A673 (cell line): ENCODE measurements around the gene ADARB2. TPM values are rescaled to one million over a fixed set of nuclear protein-coding genes. Genes with fewer than 3 reads are reported as not detected.

ENCODE experiments used
- BruUV-seq: library from RNA; stranded (reverse); fragments of 400-500 nt; replicated peaks from 2 replicates; lab custom pipeline; 2021; lab: Mats Ljungman, UMichigan
- CTCF ChIA-PET: fragments of 300-600 bp; sonication (Branson Sonifier 250); formaldehyde crosslinking; loops from one replicate; lab custom pipeline; 2022; ENCODE audit warnings: antibody characterized with exemption; lab: Charles Lee
- POLR2A ChIA-PET: fragments of 300-600 bp; sonication (Branson Sonifier 250); formaldehyde crosslinking; loops from one replicate; lab custom pipeline; 2022; ENCODE audit warnings: antibody characterized with exemption; ENCODE audit not compliant: low non-redundant PET; lab: Charles Lee
- DNase-seq: peaks from one replicate; pipeline ENCODE4 v3.0.0-alpha.2; 2015; ENCODE audit warnings: low spot score
- H3K27ac ChIP-seq: fragments of 200-600 bp; sonication (generic); 2 replicates; pipeline ENCODE4 v1.5.1; 2016; ENCODE audit warnings: mixed run types, low read depth, mild to moderate bottlenecking, mixed read lengths, antibody characterized with exemption, low read length; ENCODE audit not compliant: poor library complexity, severe bottlenecking
- H3K27me3 ChIP-seq: fragments of 200-600 bp; sonication (generic); replicated peaks from 2 replicates; pipeline ENCODE4 v1.6.1; 2017; ENCODE audit warnings: mixed run types, low read depth, mild to moderate bottlenecking, mixed read lengths, antibody characterized with exemption, low read length; ENCODE audit not compliant: insufficient read depth, poor library complexity
- H3K36me3 ChIP-seq: fragments of 200-600 bp; sonication (generic); 2 replicates; pipeline ENCODE4 v1.6.1; 2016; ENCODE audit warnings: mixed run types, mild to moderate bottlenecking, mixed read lengths, antibody characterized with exemption, low read length; ENCODE audit not compliant: insufficient read depth, poor library complexity, severe bottlenecking
- H3K4me1 ChIP-seq: fragments of 200-600 bp; sonication (generic); 2 replicates; pipeline ENCODE4 v1.6.1; 2017; ENCODE audit warnings: mixed run types, mild to moderate bottlenecking, mixed read lengths, antibody characterized with exemption, low read length; ENCODE audit not compliant: insufficient read depth, poor library complexity, severe bottlenecking
- H3K4me3 ChIP-seq: fragments of 200-600 bp; sonication (generic); 2 replicates; pipeline ENCODE4 v1.5.1; 2016; ENCODE audit warnings: low read depth, mixed run types, mild to moderate bottlenecking, mixed read lengths, low read length; ENCODE audit not compliant: poor library complexity, severe bottlenecking
- H3K9me3 ChIP-seq: fragments of 200-600 bp; sonication (generic); 2 replicates; pipeline ENCODE4 v1.6.1; 2016; ENCODE audit warnings: mixed run types, low read depth, mild to moderate bottlenecking, mixed read lengths, antibody characterized with exemption, low read length; ENCODE audit not compliant: poor library complexity, severe bottlenecking
- CTCF ChIP-seq: fragments of 300-800, 200-600 bp; sonication (generic); conservative IDR thresholded peaks from 2 replicates; pipeline ENCODE4 v1.5.1; 2017; ENCODE audit warnings: low read depth, mild to moderate bottlenecking, antibody characterized with exemption, low read length, moderate library complexity, mixed read lengths
- EZH2 ChIP-seq: fragments of 200-600 bp; sonication (generic); IDR thresholded peaks from 2 replicates; pipeline ENCODE4 v1.6.1; 2017; ENCODE audit warnings: borderline replicate concordance, low read depth, mild to moderate bottlenecking, mixed read lengths, antibody characterized with exemption, low read length; ENCODE audit not compliant: poor library complexity, severe bottlenecking
- intact Hi-C: fragments of 100-400 bp; cut with micrococcal nuclease; formaldehyde crosslinking; loops from one replicate; pipeline ENCODE4 v1.10.0; 2022; ENCODE audit not compliant: unreplicated experiment
- total RNA-seq: library from RNA; stranded (reverse); gene quantifications from 2 replicates; pipeline ENCODE4 v1.2.3, GENCODE V29; 2021

ADARB2 gene
- total RNA-seq, 1 experiment from 2014 or later = not detected

DNA sequence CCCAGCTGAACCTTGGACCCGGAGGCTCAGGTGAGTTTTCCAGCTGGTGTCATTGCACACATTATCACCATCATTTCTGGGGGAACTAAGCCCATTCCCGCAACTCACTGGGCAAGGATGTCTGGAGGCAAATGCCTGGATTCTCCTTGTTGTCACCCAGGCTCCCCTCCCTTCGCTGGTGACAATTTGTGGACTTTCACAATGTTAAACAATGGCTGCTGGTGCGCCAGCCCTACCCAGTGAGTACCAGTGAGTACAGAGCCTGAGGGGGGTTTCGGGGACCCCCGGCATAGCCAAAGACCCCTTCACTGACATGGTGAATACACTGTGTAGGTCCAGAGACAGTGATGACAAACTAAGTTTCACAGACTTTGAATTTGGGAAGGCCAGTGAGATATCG lies 189.2 kb downstream of the ADARB2 start:
- no peak overlapping the region for H3K27ac ChIP-seq
- H3K4me3 ChIP-seq = no peak overlapping the region
- TF ChIP-seq CTCF = no peak
- TF ChIP-seq EZH2 = no peak
- H3K36me3 ChIP-seq = no peaks in the 10 kb centered on the region
- DNase-seq = no peak
- ChIA-PET CTCF (no interaction called here), POLR2A (no interaction called here)
- H3K27me3 ChIP-seq = peaks cover 86% of the 10 kb centered on the region
- no peaks in the 10 kb centered on the region for H3K4me1 ChIP-seq
- BruUV-seq = no TSS peak
- no peaks in the 10 kb centered on the region for H3K9me3 ChIP-seq
- intact Hi-C loops = no loop called here

DNA sequence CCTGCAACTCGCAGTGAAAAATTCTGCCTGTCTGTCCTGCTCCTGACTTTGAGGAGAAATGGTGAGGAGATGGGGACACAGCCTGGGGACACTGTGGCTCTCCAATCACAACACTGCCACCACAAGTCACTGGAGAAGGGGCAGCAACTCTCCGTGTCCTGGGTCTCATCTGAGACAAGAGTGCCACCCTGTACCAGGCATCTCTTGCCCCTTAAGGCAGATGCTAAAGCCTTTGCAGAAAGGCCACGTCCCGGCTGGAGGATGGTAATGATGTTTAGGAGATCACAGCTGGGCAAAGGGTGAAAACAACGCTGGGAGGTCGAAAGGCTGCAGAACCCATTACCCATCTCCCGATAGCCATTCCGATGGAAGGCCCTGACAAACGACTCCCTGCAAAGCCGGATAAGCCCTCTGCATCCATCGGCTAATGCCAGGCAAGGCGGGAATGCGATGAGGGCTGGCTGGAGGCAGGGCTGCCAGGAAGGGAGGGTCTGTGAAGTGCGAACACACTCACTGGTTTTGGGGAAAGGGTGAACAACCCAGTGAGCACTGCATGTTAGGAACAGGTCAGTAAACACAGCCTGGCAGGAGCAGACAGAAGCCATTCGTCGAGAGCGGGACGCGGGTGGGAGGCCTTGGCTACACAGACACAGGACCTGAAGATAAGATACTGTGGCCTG lies 190.8 kb downstream of the ADARB2 start:
- no peak for DNase-seq
- ChIA-PET POLR2A (no interaction called here), CTCF (no interaction called here)
- Histone ChIP-seq H3K27ac (no peak overlapping the region), H3K4me1 (no peaks in the 10 kb centered on the region), H3K4me3 (no peak overlapping the region), H3K36me3 (no peaks in the 10 kb centered on the region), H3K9me3 (no peaks in the 10 kb centered on the region), H3K27me3 (peaks cover 71% of the 10 kb centered on the region)
- intact Hi-C loops = no loop called here
- BruUV-seq = no TSS peak
- TF ChIP-seq CTCF (no peak), EZH2 (no peak)

DNA sequence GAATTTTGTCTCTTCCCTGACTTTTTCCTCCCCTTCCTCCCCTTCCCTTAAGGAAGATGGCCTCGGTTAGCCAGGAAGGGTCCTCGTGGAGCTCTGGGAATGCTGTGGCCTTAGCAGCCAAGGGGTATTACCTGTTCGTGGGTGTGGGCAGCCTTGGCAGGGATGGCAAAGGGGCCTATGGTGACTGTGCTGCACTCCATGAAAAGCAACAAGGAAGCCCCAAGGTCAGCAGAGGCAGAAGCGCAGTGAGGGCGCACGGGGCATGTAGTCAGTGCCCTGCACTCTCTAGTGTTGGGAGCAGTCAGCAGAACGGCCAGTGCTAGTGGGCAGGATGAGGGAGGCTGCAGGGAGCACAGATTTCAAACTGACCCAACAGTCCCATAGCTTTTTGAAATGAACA lies 191.8 kb downstream of the ADARB2 start:
- BruUV-seq = no TSS peak
- Histone ChIP-seq H3K36me3 (no peaks in the 10 kb centered on the region), H3K27ac (no peak overlapping the region), H3K4me1 (no peaks in the 10 kb centered on the region), H3K9me3 (no peaks in the 10 kb centered on the region), H3K27me3 (peaks cover 60% of the 10 kb centered on the region), H3K4me3 (no peak overlapping the region)
- POLR2A ChIA-PET = no interaction called here
- TF ChIP-seq CTCF = no peak
- no peak for TF ChIP-seq EZH2
- CTCF ChIA-PET = no interaction called here
- no peak for DNase-seq
- intact Hi-C loops = no loop called here
